ENCODE results near the gene SIRPD.

SIRPD gene

DNA sequence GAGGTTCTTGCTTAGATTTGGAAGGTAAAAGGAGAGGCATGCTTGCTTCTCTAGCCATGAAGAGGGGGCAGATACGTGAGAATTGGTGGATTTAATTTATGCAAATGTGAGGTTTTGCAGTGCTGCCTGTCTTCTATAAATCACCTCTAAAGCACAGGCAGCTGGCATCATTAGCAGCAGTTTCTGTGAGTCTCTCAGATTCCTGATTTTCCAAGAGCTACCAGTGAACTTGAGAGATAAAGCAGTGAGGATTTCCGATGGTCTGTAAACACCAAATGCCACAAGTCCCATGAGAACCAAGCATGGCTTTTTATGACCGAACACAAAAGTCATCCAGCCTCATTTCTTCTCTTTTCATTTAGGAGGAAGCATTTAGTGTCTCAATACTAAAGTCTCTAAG is 63.1 kb downstream of the SIRPD start:
- DNase-seq (ENCODE audit: low read depth) = no peak

DNA sequence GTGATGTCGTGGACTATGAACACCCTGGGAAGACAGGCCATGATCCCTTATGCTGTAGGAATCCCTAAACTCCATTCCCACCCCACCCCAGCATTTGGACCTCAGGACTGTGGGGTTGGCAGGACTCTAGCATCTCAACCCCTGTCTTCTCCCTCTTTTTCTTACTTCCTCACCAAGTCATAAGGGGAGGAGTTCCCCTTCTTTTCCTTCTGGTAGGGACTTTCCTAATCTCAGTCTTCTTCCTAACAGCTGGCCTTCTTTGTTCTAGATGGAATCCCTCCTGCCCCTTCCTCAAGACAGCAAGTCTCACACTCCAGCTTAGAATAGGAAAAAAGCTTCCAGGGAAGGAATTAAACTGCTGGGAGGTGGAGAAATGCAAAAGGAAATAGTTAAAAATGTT is 64.0 kb downstream of the SIRPD start:
- DNase-seq (ENCODE audit: low read depth) = no peak

DNA sequence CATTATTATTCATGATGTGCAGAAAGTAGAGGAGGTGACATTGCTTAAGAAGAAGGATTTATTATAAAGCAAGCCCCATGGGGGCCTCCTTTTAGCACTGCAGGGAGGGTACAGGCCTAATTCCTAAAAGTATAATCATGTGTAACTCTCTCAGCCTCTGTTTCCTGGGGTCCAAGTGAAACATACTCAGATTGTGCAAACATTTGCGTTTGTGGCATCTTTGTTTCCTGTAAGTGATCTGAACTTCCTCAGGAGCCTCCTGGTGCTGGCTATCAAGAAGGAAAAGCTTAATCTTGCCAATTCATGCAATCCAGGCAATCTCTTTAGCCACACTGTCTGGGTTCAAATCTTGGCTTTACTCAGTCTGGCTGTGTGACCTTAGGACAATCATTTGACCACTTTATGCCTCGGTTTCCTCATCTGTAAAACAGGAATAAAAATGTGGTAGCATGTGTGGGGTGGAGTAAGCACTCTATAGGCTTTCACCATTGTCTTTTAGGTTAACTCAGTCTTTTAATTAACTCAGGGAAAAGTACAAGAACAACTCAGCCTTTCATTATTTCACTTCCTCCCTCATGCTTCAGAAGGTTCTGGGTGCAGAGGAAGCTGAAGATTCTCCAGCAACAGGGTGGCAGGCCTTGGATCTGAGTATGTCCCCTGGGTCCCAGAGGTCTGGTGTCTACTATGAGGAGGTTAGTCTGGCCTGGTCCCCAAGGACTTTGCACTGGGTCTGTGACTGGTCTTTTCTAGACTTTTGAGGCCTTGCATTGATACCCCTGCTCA is 65.5 kb downstream of the SIRPD start:
- peak; percentile 21 for DNase-seq (ENCODE audit: low read depth)

DNA sequence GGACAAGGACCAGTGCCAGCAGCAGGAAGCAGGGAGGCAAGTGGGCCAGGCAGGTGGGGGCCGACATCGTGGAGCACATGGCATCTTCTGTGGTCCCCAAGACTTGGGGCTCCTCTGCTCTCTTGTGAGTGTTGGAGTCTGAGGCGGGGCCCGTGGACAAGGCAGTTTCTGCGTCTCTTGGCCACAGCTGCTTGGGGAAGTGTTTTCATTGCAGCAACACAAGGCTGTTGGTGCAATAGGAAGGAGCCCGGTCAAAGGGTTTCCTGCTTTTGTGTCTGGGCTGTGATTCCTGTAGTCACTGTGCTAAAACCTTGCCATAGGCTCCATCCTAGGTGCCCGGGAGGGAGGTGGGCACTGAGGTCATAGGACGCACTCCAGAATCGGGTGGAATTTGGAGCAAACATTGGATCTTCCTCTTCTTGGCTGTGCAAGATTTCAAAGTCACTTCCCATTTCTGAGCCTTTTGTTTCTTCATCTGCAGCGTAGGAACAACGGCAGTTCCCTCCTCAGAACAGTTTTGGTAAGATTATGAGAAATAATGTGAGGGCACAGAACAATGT is 66.1 kb downstream of the SIRPD start, which contains the start of gene SIRPB2:
Gene SIRPB2 (minus strand): TSS at position 140 of the 560 bp plus-strand sequence. CDS start 61 bp downstream, at position 79.
- DNase-seq (ENCODE audit: low read depth) = no peak

DNA sequence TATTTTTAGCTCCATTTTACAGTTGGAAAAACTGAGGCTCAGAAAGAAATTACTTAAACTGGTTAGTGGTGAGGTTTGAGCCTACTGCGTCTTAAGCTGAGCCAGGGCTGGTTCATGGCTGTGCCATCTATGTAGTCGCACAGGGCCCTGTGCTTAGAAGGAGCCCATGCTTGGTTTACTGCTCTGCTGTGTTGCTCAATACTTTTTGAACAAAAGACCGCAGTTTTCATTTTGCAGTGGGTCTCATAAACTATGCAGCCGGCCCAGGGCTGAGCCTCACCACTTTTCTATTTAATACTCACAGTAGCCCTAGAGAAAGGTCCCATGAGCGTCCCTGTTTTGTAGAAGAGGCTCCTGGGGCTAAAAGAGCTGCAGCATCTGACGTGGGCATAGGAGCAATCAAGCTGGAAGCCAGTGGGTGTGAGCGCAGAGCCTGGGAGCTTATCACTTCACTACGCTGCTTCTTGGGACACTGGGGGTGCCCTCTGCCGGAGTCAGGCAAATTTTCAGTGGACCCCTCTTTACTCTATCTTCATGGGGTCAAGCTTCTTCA is 66.8 kb downstream of the SIRPD start:
- no peak for DNase-seq (ENCODE audit: low read depth)

DNA sequence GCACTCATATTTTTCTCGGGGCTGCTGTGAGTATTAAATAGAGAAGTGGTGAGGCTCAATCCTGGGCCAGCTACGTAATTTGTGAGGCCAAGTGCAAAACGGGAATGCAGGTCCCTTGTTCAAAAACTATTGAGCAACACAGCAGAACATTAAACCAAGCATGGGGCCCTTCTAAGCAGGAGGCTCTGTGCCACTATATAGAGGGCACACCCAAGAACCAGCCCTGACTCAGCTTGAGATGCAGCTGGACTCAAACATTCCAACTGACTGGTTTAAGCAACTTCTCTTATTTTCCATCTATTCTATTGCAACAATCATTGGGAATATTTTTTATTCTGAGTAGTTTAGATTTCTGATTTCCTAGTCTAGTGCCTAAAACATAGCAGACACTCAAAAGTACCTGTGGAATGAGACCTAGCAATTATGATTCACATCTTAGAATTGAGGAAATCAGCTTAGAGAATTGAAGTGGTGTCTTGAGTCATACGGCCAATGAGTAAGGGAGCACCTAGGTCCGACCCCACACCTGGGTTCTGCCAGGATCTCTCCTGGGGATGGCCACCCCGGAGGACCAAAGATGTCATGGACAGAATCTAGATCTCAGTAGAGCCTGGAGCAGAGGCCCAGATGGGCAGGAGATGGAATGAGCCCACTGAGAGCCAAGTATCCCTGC is 67.6 kb downstream of the SIRPD start:
- DNase-seq (ENCODE audit: low read depth) = peak; percentile 93

DNA sequence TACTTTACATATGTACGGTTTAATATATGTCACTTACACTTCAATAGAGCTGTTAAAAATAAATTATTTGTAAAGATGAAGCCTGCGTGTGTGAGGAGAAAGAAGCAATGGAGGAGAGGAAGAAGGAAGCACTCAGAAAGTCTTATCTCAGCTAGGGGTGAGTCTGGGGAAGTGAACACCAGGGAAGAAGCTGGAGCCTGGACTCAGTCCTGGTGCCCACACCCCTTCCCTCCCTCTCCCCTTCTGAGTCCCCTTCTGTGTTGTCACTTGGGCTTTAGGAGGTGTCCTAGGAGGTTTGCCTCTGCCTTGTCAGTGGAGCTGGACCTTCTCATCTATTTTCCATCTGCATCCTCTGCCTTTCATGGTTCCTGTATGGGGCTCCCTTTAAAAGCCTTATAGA is 68.2 kb downstream of the SIRPD start:
- DNase-seq (ENCODE audit: low read depth) = no peak

DNA sequence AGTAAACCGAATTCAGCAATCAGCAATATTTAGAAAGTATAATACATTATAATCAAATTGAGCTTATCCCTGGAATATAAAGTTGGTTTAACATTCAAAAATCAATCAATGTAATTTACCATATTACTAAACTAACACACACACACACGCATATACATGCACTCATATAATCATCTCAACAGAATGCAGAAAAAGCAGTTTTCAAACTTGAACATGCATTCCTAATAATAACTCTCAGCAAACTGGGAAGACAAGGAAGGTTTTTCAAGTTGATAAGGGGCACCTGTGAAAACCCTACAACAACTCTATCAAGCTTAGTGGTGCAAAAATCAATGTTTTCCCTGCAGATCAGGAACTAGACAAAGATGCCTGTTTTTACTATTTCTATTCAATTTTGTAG is 70.9 kb downstream of the SIRPD start:
- DNase-seq (ENCODE audit: low read depth) = no peak

DNA sequence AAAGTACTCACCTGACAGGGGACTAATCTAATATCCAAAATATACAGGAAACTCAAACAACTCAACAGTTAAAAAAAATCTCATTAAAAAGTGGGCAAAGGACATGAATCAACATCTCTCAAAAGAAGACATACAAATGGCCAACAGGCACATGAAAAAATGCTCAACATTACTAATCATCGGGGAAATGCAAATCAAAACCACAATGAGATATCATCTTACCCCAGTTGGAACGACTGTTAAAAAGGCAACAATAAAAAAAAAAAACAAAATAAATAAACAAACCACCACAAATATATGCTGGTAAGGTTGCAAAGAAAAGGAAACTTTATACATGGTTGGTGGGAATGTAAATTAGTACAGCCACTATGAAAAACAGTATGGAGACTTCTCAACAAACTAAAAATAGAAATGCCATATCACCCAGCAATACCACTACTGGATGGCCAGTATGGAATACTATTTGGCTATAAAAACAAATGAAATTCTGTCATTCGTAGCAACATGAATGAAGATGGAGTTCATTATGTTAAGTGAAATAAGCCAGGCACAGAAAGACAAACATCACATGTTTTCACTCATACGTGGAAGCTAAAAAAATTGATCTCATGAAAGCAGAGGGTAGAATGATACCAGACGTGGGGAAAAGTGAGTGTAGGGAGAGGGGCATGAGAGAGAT is 72.9 kb downstream of the SIRPD start:
- peak; percentile 83 for DNase-seq (ENCODE audit: low read depth)
